Smooth muscle cell of the brain vasculature (primary cell): Measurements from ENCODE around the gene FRYL.
"Not testable (repeated sequence)": the region's sequence is repeated elsewhere in the genome, so short reads cannot be mapped to it uniquely, and the experiment has no call there.

Source experiments
- DNase-seq: peaks from one replicate; pipeline ENCODE4 v3.0.0-alpha.2; 2012; ENCODE audit warnings: low read depth, low spot score

Gene FRYL

GRCh38 chr4:48746608-48747362 lies 33.3 kb downstream of the FRYL start:
- no peak for DNase-seq

- not testable (repeated sequence) for DNase-seq
Observed at GRCh38 chr4:48745223-48745622, 34.9 kb downstream of the FRYL start.

GRCh38 chr4:48742412-48742811 lies 37.7 kb downstream of the FRYL start:
- DNase-seq, result no peak

GRCh38 chr4:48739560-48740019 lies 40.5 kb downstream of the FRYL start:
- DNase-seq, result no peak

GRCh38 chr4:48738856-48739255 lies 41.2 kb downstream of the FRYL start:
- no peak for DNase-seq

- DNase-seq, result not testable (repeated sequence)
Observed at GRCh38 chr4:48728906-48729496, 51.1 kb downstream of the FRYL start.

GRCh38 chr4:48727666-48728459 lies 52.2 kb downstream of the FRYL start:
- DNase-seq, result no peak

GRCh38 chr4:48725414-48725813 lies 54.7 kb downstream of the FRYL start:
- no peak for DNase-seq

GRCh38 chr4:48722509-48723446 lies 57.3 kb downstream of the FRYL start:
- DNase-seq, result no peak

- DNase-seq, result no peak
Observed at GRCh38 chr4:48720459-48720858, 59.6 kb downstream of the FRYL start.

- DNase-seq, result no peak
Observed at GRCh38 chr4:48718818-48719465, 61.1 kb downstream of the FRYL start.

GRCh38 chr4:48716285-48716684 lies 63.8 kb downstream of the FRYL start:
- not testable (repeated sequence) for DNase-seq

GRCh38 chr4:48710446-48711209 lies 69.5 kb downstream of the FRYL start:
- DNase-seq, result no peak

GRCh38 chr4:48709901-48710300 lies 70.2 kb downstream of the FRYL start:
- DNase-seq, result no peak

- DNase-seq, result no peak
Observed at GRCh38 chr4:48708610-48709009, 71.5 kb downstream of the FRYL start.

GRCh38 chr4:48706736-48707135 lies 73.3 kb downstream of the FRYL start:
- DNase-seq, result no peak

- no peak for DNase-seq
Observed at GRCh38 chr4:48705609-48706008, 74.5 kb downstream of the FRYL start.

- no peak for DNase-seq
Observed at GRCh38 chr4:48704091-48704802, 75.8 kb downstream of the FRYL start.

GRCh38 chr4:48699475-48699874 lies 80.6 kb downstream of the FRYL start:
- no peak for DNase-seq
